ENCODE results near the gene ALX4. TPM values are rescaled to one million over a fixed set of nuclear protein-coding genes. Genes with fewer than 3 reads are reported as not detected.

The ALX4 gene
- total RNA-seq, 1 donor from 2014 or later = not detected

DNA sequence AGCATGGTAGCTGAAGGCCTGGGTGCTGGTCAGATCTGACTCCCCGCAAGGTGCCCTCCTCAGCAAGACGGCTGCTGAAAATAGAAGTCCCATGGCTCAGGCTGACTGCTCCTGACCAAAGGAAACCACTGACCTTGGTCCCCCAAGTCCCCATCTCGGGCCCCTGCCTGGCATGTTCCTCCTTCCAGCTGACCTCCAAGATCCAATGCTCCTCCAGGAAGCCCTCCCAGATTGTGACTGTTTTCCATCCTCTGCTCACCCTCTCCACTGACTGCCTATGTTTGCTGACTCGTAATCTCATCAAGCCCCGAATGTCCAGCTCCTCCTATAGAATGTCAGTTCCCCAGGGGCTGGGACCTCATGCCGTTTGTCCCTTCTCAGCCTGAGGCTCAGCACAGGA, 30.5 kb downstream of the ALX4 start:
- Histone ChIP-seq H3K27me3 (no peaks in the 10 kb centered on the region), H3K27ac (no peak overlapping the region)
- TF ChIP-seq, protein P1, sequence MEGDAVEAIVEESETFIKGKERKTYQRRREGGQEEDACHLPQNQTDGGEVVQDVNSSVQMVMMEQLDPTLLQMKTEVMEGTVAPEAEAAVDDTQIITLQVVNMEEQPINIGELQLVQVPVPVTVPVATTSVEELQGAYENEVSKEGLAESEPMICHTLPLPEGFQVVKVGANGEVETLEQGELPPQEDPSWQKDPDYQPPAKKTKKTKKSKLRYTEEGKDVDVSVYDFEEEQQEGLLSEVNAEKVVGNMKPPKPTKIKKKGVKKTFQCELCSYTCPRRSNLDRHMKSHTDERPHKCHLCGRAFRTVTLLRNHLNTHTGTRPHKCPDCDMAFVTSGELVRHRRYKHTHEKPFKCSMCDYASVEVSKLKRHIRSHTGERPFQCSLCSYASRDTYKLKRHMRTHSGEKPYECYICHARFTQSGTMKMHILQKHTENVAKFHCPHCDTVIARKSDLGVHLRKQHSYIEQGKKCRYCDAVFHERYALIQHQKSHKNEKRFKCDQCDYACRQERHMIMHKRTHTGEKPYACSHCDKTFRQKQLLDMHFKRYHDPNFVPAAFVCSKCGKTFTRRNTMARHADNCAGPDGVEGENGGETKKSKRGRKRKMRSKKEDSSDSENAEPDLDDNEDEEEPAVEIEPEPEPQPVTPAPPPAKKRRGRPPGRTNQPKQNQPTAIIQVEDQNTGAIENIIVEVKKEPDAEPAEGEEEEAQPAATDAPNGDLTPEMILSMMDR (IDR thresholded peaks at IDR 0.05) = no peak
- TF ChIP-seq POLR2A (IDR thresholded peaks at IDR 0.05) (no peak), POLR2AphosphoS5 (IDR thresholded peaks at IDR 0.05; ENCODE audit: insufficient read depth in 1 of 2, low read depth in 1 of 2) (no peak)

GRCh38 chr11:44277196-44278090, 32.5 kb downstream of the ALX4 start:
- TF ChIP-seq, protein P1 (IDR thresholded peaks at IDR 0.05) = no peak
- TF ChIP-seq POLR2A (IDR thresholded peaks at IDR 0.05) = no peak
- TF ChIP-seq POLR2AphosphoS5 (IDR thresholded peaks at IDR 0.05; ENCODE audit: insufficient read depth in 1 of 2, low read depth in 1 of 2) = no peak
- Histone ChIP-seq H3K27ac (no peak overlapping the region), H3K4me1 (peaks cover 7% of the 10 kb centered on the region), H3K36me3 (no peaks in the 10 kb centered on the region), H3K27me3 (no peaks in the 10 kb centered on the region), H3K9me3 (no peaks in the 10 kb centered on the region), H3K4me3 (no peak overlapping the region)
- no peak for DNase-seq (ENCODE audit: extremely low spot score in 2 of 2)
- intact Hi-C loops (cut with DNase I) = no loop called here

More for the DNA sequence above, 30.5 kb downstream of the ALX4 start:
- DNase-seq (ENCODE audit: extremely low spot score in 2 of 2) = no peak
- intact Hi-C loops (cut with DNase I) = no loop called here
- Histone ChIP-seq H3K4me3 (no peak overlapping the region), H3K9me3 (no peaks in the 10 kb centered on the region), H3K4me1 (peaks cover 7% of the 10 kb centered on the region), H3K36me3 (no peaks in the 10 kb centered on the region)

DNA sequence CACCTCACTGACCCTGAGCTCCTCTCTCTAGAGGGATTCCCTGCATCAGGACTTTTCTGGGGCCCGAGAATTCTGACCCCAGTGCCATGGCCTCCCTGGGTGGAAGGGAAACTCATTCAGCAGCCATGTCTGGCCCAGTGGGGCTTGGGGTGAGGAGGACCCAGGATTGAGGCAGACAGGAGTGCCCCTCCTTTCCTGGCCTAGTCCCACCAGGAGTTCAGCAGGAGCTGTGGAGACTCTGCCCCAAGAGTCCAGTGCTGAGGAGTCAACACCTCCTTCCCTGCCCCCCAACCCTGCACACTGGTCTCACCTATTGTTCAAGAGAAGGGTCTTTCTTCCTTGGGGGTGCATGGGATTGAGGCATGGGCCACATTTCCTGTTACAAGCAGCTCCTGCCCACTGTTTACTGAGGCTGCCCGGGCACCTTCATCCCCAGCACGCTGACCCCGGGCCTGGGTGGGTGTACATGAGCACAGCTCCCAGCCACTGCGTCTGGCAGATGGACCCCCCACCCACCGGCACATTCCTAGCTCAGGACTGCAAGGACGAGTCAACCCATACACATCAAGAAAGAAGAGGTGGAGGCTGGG, 33.9 kb downstream of the ALX4 start:
- Histone ChIP-seq H3K4me3 (no peak overlapping the region), H3K36me3 (no peaks in the 10 kb centered on the region), H3K9me3 (no peaks in the 10 kb centered on the region), H3K4me1 (peaks cover 7% of the 10 kb centered on the region), H3K27me3 (no peaks in the 10 kb centered on the region), H3K27ac (no peak overlapping the region)
- no peak for DNase-seq (ENCODE audit: extremely low spot score in 2 of 2)
- TF ChIP-seq POLR2AphosphoS5 (IDR thresholded peaks at IDR 0.05; ENCODE audit: insufficient read depth in 1 of 2, low read depth in 1 of 2) (no peak), POLR2A (IDR thresholded peaks at IDR 0.05) (no peak)
- TF ChIP-seq, protein P1 (IDR thresholded peaks at IDR 0.05) = no peak
- intact Hi-C loops (cut with DNase I) = no loop called here

- Histone ChIP-seq H3K4me1 (peaks cover 7% of the 10 kb centered on the region), H3K4me3 (no peak overlapping the region), H3K27ac (no peak overlapping the region), H3K27me3 (no peaks in the 10 kb centered on the region), H3K9me3 (no peaks in the 10 kb centered on the region), H3K36me3 (no peaks in the 10 kb centered on the region)
- TF ChIP-seq POLR2AphosphoS5 (IDR thresholded peaks at IDR 0.05; ENCODE audit: insufficient read depth in 1 of 2, low read depth in 1 of 2) = no peak
- TF ChIP-seq, protein P1 (IDR thresholded peaks at IDR 0.05) = no peak
- TF ChIP-seq POLR2A (IDR thresholded peaks at IDR 0.05) = no peak
- intact Hi-C loops (cut with DNase I) = no loop called here
- no peak for DNase-seq (ENCODE audit: extremely low spot score in 2 of 2)
Observed at GRCh38 chr11:44275241-44275640, 34.7 kb downstream of the ALX4 start.

DNA sequence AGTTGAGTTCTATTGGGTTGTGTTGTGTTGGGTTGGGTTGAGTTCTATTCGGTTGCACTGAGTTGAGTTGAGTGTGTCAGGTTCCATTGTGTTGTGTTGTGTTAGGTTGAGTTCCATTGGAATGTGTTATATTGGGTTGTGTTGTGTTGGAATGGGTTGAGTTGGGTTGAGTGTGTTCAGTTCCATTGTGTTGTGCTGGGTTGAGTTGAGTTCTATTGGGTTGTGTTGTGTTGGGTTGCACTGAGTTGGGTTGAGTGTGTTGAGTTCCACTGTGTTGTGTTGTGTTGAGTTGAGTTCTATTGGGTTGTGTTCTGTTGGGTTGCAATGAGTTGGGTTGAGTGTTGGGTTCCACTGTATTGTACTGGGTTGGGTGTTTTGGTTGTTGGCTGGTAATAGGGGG, 35.5 kb downstream of the ALX4 start:
- TF ChIP-seq, protein P1 (IDR thresholded peaks at IDR 0.05) = no peak
- TF ChIP-seq POLR2AphosphoS5 (IDR thresholded peaks at IDR 0.05; ENCODE audit: insufficient read depth in 1 of 2, low read depth in 1 of 2) = no peak
- no peak for TF ChIP-seq POLR2A (IDR thresholded peaks at IDR 0.05)
- intact Hi-C loops (cut with DNase I) = no loop called here
- no peaks in the 10 kb centered on the region for H3K9me3 ChIP-seq
- H3K36me3 ChIP-seq = no peaks in the 10 kb centered on the region
- peaks cover 7% of the 10 kb centered on the region for H3K4me1 ChIP-seq
- H3K27me3 ChIP-seq = no peaks in the 10 kb centered on the region
- H3K4me3 ChIP-seq = no peak overlapping the region
- no peak overlapping the region for H3K27ac ChIP-seq
- DNase-seq (ENCODE audit: extremely low spot score in 2 of 2) = no peak
